Measurements from ENCODE around the gene JUNB. TPM values are rescaled to one million over a fixed set of nuclear protein-coding genes. Genes with fewer than 3 reads are reported as not detected.
A peak's percentile ranks its signal among the peaks of the same experiment; 100 is the strongest.

JUNB gene
- total RNA-seq, 1 experiment from 2014 or later: 194 TPM

DNA sequence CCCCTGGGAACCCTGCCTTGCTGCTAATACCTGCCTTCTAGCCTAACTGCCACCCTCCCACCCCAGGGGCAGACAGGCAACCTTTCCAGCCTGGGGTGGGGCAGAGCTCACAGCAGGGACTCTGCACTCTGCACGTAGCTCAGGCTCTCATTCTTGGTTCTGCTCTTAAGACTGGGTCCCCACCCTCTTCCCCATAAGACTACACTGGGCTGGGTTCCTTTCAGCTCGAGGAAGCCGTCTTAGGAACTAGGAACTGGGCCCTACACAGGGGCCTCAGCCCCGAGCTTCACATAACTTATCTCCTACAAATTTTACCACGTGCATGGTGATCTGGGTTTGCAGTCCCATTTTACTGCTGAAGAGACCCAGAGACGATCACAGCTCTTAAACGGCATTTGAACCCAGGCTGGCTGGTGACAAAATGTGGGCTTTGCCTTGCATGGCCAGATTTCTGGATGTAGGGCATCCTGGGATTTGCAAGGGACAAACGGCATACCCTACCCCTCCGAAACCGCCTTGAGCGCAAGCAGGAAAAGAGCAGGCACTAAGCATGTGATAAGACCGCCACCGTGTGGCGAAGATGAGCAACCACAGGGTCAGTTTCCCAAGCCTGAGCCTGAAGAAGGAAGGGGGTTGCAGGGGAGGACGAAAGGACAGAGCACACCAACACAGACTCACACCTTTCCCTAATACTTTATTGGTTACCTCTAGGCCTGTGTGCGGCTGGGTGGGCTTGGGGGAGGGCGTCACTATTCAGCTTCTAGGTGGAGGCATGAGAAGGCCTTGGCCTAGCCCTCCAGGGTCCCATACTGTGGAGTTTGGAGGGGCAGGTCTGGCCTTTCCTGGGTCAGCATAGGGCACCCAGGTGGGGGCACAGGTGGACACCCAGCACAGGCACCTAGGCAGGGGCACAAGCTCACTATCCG is 5.1 kb downstream of the JUNB start (continued):
- no peak for TF ChIP-seq REST (IDR thresholded peaks at IDR 0.05; ENCODE audit: low read depth)

DNA sequence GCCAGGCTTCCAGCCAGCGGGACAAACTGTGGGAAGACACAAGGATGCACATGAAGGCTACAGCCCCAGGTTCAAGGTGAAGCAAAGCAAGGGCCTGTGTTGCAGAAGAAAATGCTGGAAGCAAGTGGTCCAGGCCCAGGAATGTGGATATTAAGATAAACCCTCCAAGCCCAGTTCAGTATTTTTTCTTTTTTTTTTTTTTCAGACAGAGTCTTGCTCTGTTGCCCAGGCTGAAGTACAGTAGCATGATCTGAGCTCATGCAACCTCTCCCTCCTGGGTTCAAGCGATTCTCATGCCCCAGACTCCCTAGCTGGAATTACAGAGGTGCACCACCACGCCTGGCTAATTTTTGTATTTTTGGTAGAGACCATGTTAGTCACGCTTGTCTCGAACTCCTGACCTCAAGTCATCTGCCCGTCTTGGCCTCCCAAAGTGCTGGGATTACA is 5.9 kb downstream of the JUNB start:
- no peak overlapping the region for H3K4me2 ChIP-seq (ENCODE audit: low read length)
- DNase-seq (ENCODE audit: low read depth, low spot score): no peak
- no peaks in the 10 kb centered on the region for H3K27me3 ChIP-seq (ENCODE audit: insufficient read depth, low read length)
- ATAC-seq: no peak
- H3K9me2 ChIP-seq (ENCODE audit: insufficient read depth): no peaks in the 10 kb centered on the region
- H3K9ac ChIP-seq (ENCODE audit: low read length): no peak overlapping the region
- H4K20me1 ChIP-seq (ENCODE audit: insufficient read depth): no peaks in the 10 kb centered on the region
- BruUV-seq (replicated peaks): no TSS peak
- ChIA-PET CTCF (interaction anchor here (1.2 to 6.4 kb wide), 3 partner anchors 32 to 50 kb away, joined by 3 to 123 read pairs (median 87); no protein-coding TSS in a partner anchor), POLR2A (interaction anchor here (0.7 kb wide), 1 partner anchor 20 kb away, joined by 3 read pairs; no protein-coding TSS in a partner anchor), RAD21 (ENCODE audit: low non-redundant PET in 1 of 2, low total read pairs in 2 of 2, uncharacterized antibody in 2 of 2, unreplicated experiment in 2 of 2) (interaction anchor here (1.8 to 3.4 kb wide), 3 partner anchors 19 to 31 kb away, joined by 5 to 15 read pairs (median 12); no protein-coding TSS in a partner anchor)
- H3K79me2 ChIP-seq (ENCODE audit: insufficient read depth, low read length): peaks cover 36% of the 10 kb centered on the region
- intact Hi-C loops (cut with micrococcal nuclease): loop anchor here (2.0 kb wide), 1 partner anchor 120 kb away; no protein-coding TSS in a partner anchor
- H2AFZ ChIP-seq (ENCODE audit: low read depth, low read length, poor library complexity, severe bottlenecking): no peak overlapping the region
- H3K27ac ChIP-seq (ENCODE audit: low read depth, low read length): peak overlapping the region; percentile 70; the same call in 1 of the 2 replicates
- no peaks in the 10 kb centered on the region for H3K9me3 ChIP-seq (ENCODE audit: control insufficient read depth in 1 of 2, insufficient read depth in 1 of 2, low read depth in 1 of 2, low read length in 2 of 2)
- peaks cover 4 to 19% of the 10 kb centered on the region in 2 experiments; a peak in 3 of 4 replicates for H3K36me3 ChIP-seq (ENCODE audit: control insufficient read depth in 1 of 2, insufficient read depth in 2 of 2, low read length in 2 of 2)
- no peak overlapping the region for H3K4me3 ChIP-seq (replicated peaks in 1 of 2; ENCODE audit: low read depth in 1 of 2, low read length in 2 of 2)
- H3K4me1 ChIP-seq (ENCODE audit: control insufficient read depth in 1 of 2, insufficient read depth in 2 of 2, low read length in 2 of 2): peaks cover 29 to 64% of the 10 kb centered on the region in 2 experiments
- TF ChIP-seq ZBTB33 (IDR thresholded peaks at IDR 0.05; ENCODE audit: extremely low read depth, insufficient replicate concordance, low read length): no peak
- TF ChIP-seq SIN3A (IDR thresholded peaks at IDR 0.05; ENCODE audit: low read depth): no peak
- TF ChIP-seq SRF (IDR thresholded peaks at IDR 0.05; ENCODE audit: low read depth): no peak
- TF ChIP-seq CEBPB (IDR thresholded peaks at IDR 0.05; ENCODE audit: low read depth): no peak
- TF ChIP-seq TCF7L2 (IDR thresholded peaks at IDR 0.05; ENCODE audit: borderline replicate concordance, extremely low read depth, insufficient read depth, insufficient read length): no peak
- no peak for TF ChIP-seq ZFX (IDR thresholded peaks at IDR 0.05)
- TF ChIP-seq ZNF274 (IDR thresholded peaks at IDR 0.05; ENCODE audit: low read depth, low read length): no peak
- TF ChIP-seq CBX3 (IDR thresholded peaks at IDR 0.05; ENCODE audit: low read depth): no peak
- TF ChIP-seq REST (IDR thresholded peaks at IDR 0.05; ENCODE audit: low read depth): no peak
- TF ChIP-seq MAX (IDR thresholded peaks at IDR 0.05): no peak
- no peak for TF ChIP-seq YY1 (IDR thresholded peaks at IDR 0.05; ENCODE audit: extremely low read depth, insufficient replicate concordance, low read depth, low read length)
- no peak for TF ChIP-seq EZH2phosphoT487 (IDR thresholded peaks at IDR 0.05; ENCODE audit: borderline replicate concordance)
